SK-N-SH (cell line): ENCODE measurements around the gene GRIN2A. TPM values are rescaled to one million over a fixed set of nuclear protein-coding genes. Genes with fewer than 3 reads are reported as not detected.

Source experiments
- CTCF ChIA-PET: fragments of 300-600, 350-600 bp; formaldehyde crosslinking; extraction: SDS; loops from one replicate; lab custom pipeline; 2021; lab: Yijun Ruan, JAX
- POLR2A ChIA-PET: fragments of 350-600 bp; sonication (Branson Sonifier 250); formaldehyde crosslinking; extraction: SDS; loops from one replicate; lab custom pipeline; 2020; ENCODE audit warnings: antibody characterized with exemption, inconsistent platforms; lab: Yijun Ruan, JAX
- DNase-seq: peaks from one replicate; pipeline ENCODE4 v3.0.0; 2012
- H2AFZ ChIP-seq: fragments of 200-600 bp; sonication (generic); 2 replicates; pipeline ENCODE4 v1.8.1; 2016; ENCODE audit warnings: antibody characterized with exemption, mild to moderate bottlenecking, low read depth
- H3F3A ChIP-seq: fragments of 200-600 bp; sonication (generic); replicated peaks from 2 replicates; pipeline ENCODE3; 2016; ENCODE audit warnings: antibody characterized with exemption, mild to moderate bottlenecking; ENCODE audit not compliant: insufficient read depth
- H3K27ac ChIP-seq, 2 experiments: fragments of 200-500 bp in 1 of 2; fragments of 200-600 bp in 1 of 2; sonication (Bioruptor generic) in 1 of 2; sonication (generic), shearing (Covaris generic) in 1 of 2; 2 replicates each; pipeline versions ENCODE4 v1.5.1 to v1.6.1; 2014 to 2016; ENCODE audit warnings: low read depth in 2 of 2, inconsistent platforms in 1 of 2, low read length in 1 of 2, mild to moderate bottlenecking in 1 of 2, mixed read lengths in 1 of 2
- H3K27me3 ChIP-seq: fragments of 200-600 bp; sonication (generic), shearing (Covaris generic); 2 replicates; pipeline ENCODE4 v1.6.1; 2016; ENCODE audit warnings: mixed run types; ENCODE audit not compliant: insufficient read depth
- H3K36me3 ChIP-seq, 2 experiments: fragments of 200-500 bp in 1 of 2; fragments of 200-600 bp in 1 of 2; sonication (Bioruptor generic) in 1 of 2; sonication (generic) in 1 of 2; replicated peaks in 1 of 2; 2 replicates each; pipeline versions ENCODE3 to v1.5.1; 2014 to 2016; ENCODE audit warnings: low read length in 1 of 2, mild to moderate bottlenecking in 1 of 2; ENCODE audit not compliant: insufficient read depth in 2 of 2, control insufficient read depth in 1 of 2
- H3K4me1 ChIP-seq, 2 experiments: fragments of 200-500 bp in 1 of 2; fragments of 200-600 bp in 1 of 2; sonication (Bioruptor generic) in 1 of 2; sonication (generic), shearing (Covaris generic) in 1 of 2; 2 replicates each; pipeline versions ENCODE4 v1.5.1 to v1.6.1; 2014 to 2016; ENCODE audit warnings: low read depth in 1 of 2, low read length in 1 of 2, mixed run types in 1 of 2; ENCODE audit not compliant: insufficient read depth in 2 of 2, control insufficient read depth in 1 of 2
- H3K4me2 ChIP-seq: fragments of 200-600 bp; sonication (generic), shearing (Covaris generic); 2 replicates; pipeline ENCODE4 v1.6.1; 2017; ENCODE audit warnings: mixed run types
- H3K4me3 ChIP-seq, 2 experiments: fragments of 200-500 bp in 1 of 2; fragments of 200-600 bp in 1 of 2; sonication (Bioruptor generic) in 1 of 2; sonication (generic), shearing (Covaris generic) in 1 of 2; 2 replicates each; pipeline versions ENCODE4 v1.5.1 to v1.8.1; 2014 to 2016; ENCODE audit warnings: low read depth in 2 of 2, inconsistent platforms in 1 of 2, low read length in 1 of 2, mild to moderate bottlenecking in 1 of 2, mixed read lengths in 1 of 2, moderate library complexity in 1 of 2
- H3K79me2 ChIP-seq: fragments of 200-600 bp; sonication (generic); 2 replicates; pipeline ENCODE4 v1.8.1; 2017; ENCODE audit warnings: mild to moderate bottlenecking; ENCODE audit not compliant: insufficient read depth
- H3K9ac ChIP-seq: fragments of 200-600 bp; sonication (generic); 2 replicates; pipeline ENCODE4 v1.6.1; 2017; ENCODE audit warnings: mixed run types
- H3K9me2 ChIP-seq: fragments of 200-600 bp; sonication (generic); 2 replicates; pipeline ENCODE4 v1.6.1; 2017; ENCODE audit warnings: mixed run types
- H3K9me3 ChIP-seq: fragments of 200-600 bp; sonication (generic); 2 replicates; pipeline ENCODE4 v1.6.1; 2017; ENCODE audit warnings: mixed run types, mild to moderate bottlenecking, moderate library complexity
- H4K20me1 ChIP-seq: fragments of 200-600 bp; sonication (generic); 2 replicates; pipeline ENCODE4 v1.6.1; 2017; ENCODE audit warnings: mild to moderate bottlenecking, mixed run types; ENCODE audit not compliant: insufficient read depth
- EP300 ChIP-seq, 2 experiments: IDR thresholded peaks; 2 replicates each; pipeline versions ENCODE4 v1.4.0 to v1.6.1; 2012; ENCODE audit warnings: borderline replicate concordance in 1 of 2, low read depth in 1 of 2, low read length in 1 of 2
- FOXJ3 ChIP-seq: sonication (generic); formaldehyde crosslinking; IDR thresholded peaks from 2 replicates; pipeline ENCODE4 v1.5.1; 2020; ENCODE audit warnings: mild to moderate bottlenecking, missing genetic modification reagents
- FOXM1 ChIP-seq: IDR thresholded peaks from 2 replicates; pipeline ENCODE4 v1.4.0; 2012; ENCODE audit warnings: low read depth, mild to moderate bottlenecking
- GABPA ChIP-seq: IDR thresholded peaks from 2 replicates; pipeline ENCODE4 v1.4.0; 2012; ENCODE audit warnings: low read depth, mild to moderate bottlenecking
- GATA2 ChIP-seq: sonication (generic); formaldehyde crosslinking; IDR thresholded peaks from 2 replicates; pipeline ENCODE4 v1.5.0; 2020; ENCODE audit warnings: mild to moderate bottlenecking, missing genetic modification reagents
- MEF2A ChIP-seq: IDR thresholded peaks from 2 replicates; pipeline ENCODE4 v1.4.0; 2012; ENCODE audit warnings: low read depth, borderline replicate concordance
- NFIC ChIP-seq: IDR thresholded peaks from 2 replicates; pipeline ENCODE4 v1.4.0; 2012; ENCODE audit warnings: borderline replicate concordance
- RAD21 ChIP-seq: IDR thresholded peaks from 2 replicates; pipeline ENCODE4 v1.6.1; 2012; ENCODE audit warnings: mild to moderate bottlenecking, low read length
- RCOR1 ChIP-seq: fragments of 150-350 bp; IDR thresholded peaks from 2 replicates; pipeline ENCODE4 v1.6.1; 2017; ENCODE audit warnings: antibody characterized with exemption, low read length
- RXRA ChIP-seq: IDR thresholded peaks from 2 replicates; pipeline ENCODE4 v1.4.0; 2012; ENCODE audit warnings: low read depth, mild to moderate bottlenecking, borderline replicate concordance
- TAF1 ChIP-seq: IDR thresholded peaks from 2 replicates; pipeline ENCODE4 v1.6.1; 2012; ENCODE audit warnings: low read depth, mild to moderate bottlenecking, low read length, moderate library complexity, borderline replicate concordance
- TEAD4 ChIP-seq: IDR thresholded peaks from 2 replicates; pipeline ENCODE4 v1.4.0; 2012; ENCODE audit warnings: mild to moderate bottlenecking, borderline replicate concordance; ENCODE audit not compliant: insufficient read depth
- USF2 ChIP-seq: fragments of 150-350 bp; IDR thresholded peaks from 2 replicates; pipeline ENCODE4 v1.6.1; 2017; ENCODE audit warnings: antibody characterized with exemption, low read length, low read depth, borderline replicate concordance
- WGBS: methylation state at CpG from one replicate; pipeline ENCODE4 v1.1.6; 2017; ENCODE audit warnings: low lambda C conversion rate; 5-methylcytosine and 5-hydroxymethylcytosine counted together
- polyA plus RNA-seq, 3 experiments: library from polyadenylated mRNA; depleted of rRNA; stranded (reverse); fragments of >200 nt; gene quantifications; 2 replicates each; pipeline ENCODE4 v1.2.3, GENCODE V29; 2012
- TF ChIP-seq, protein P1 (sequence below): IDR thresholded peaks from 2 replicates; pipeline ENCODE4 v1.4.0; 2012; ENCODE audit warnings: low read depth, borderline replicate concordance
- TF ChIP-seq, protein P2 (sequence below): IDR thresholded peaks from 2 replicates; pipeline ENCODE4 v1.4.0; 2012; ENCODE audit warnings: low read depth, borderline replicate concordance
- TF ChIP-seq, protein P3 (sequence below): IDR thresholded peaks from 2 replicates; pipeline ENCODE4 v1.6.1; 2012; ENCODE audit warnings: mild to moderate bottlenecking, low read depth, low read length, moderate library complexity
- TF ChIP-seq, protein P4 (sequence below): fragments of 200-600 bp; sonication (generic); IDR thresholded peaks from 2 replicates; pipeline ENCODE4 v1.6.1; 2017; ENCODE audit warnings: antibody characterized with exemption, mild to moderate bottlenecking, moderate library complexity
- TF ChIP-seq, protein P5 (sequence below): IDR thresholded peaks from 2 replicates; pipeline ENCODE4; 2012

Gene GRIN2A
- polyA plus RNA-seq, 1 of the 3 experiments (the other 2 are of a cell fraction): not detected

DNA sequence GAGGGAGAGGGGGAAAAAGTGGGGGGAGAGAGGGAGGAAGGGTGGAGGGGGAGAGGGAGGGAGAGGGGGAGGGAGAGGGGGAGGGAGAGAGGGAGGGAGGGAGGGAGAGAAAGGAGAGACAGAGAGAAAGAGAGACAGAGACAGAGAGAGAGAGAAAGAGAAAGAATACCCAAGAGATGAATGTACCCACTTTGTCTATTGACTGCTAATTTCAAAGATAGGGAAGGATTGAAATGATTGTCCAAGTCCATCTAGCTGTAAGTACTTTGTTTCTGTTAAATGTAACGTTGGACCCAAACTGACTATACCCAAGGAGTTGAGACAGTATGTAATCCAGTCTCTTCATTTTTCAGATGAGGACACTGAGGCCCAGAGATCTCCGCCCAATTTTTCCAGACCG lies 374.9 kb downstream of the GRIN2A start:
- Histone ChIP-seq H3K4me3 (no peak overlapping the region), H3K4me1 (no peaks in the 10 kb centered on the region), H3K36me3 (no peaks in the 10 kb centered on the region), H3K27ac (no peak overlapping the region), H3K4me2 (no peak overlapping the region), H3K9me2 (no peaks in the 10 kb centered on the region), H3K79me2 (no peaks in the 10 kb centered on the region), H3K9ac (no peak overlapping the region), H3K27me3 (no peaks in the 10 kb centered on the region), H3F3A (no peaks in the 10 kb centered on the region), H4K20me1 (no peaks in the 10 kb centered on the region), H2AFZ (no peak overlapping the region), H3K9me3 (no peaks in the 10 kb centered on the region)
- DNase-seq: no peak
- 47% methylated on average over 3 of the region's 3 CpGs for WGBS
- TF ChIP-seq FOXJ3 (no peak), FOXM1 (no peak), RCOR1 (no peak), RAD21 (no peak), EP300 (IDR thresholded peaks at IDR 0.05; ENCODE audit: borderline replicate concordance in 1 of 2, low read depth in 1 of 2, low read length in 1 of 2) (no peak), TAF1 (no peak), TEAD4 (no peak), MEF2A (no peak)
- TF ChIP-seq, protein P1, sequence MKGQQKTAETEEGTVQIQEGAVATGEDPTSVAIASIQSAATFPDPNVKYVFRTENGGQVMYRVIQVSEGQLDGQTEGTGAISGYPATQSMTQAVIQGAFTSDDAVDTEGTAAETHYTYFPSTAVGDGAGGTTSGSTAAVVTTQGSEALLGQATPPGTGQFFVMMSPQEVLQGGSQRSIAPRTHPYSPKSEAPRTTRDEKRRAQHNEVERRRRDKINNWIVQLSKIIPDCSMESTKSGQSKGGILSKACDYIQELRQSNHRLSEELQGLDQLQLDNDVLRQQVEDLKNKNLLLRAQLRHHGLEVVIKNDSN: no peak
- TF ChIP-seq, protein P2, sequence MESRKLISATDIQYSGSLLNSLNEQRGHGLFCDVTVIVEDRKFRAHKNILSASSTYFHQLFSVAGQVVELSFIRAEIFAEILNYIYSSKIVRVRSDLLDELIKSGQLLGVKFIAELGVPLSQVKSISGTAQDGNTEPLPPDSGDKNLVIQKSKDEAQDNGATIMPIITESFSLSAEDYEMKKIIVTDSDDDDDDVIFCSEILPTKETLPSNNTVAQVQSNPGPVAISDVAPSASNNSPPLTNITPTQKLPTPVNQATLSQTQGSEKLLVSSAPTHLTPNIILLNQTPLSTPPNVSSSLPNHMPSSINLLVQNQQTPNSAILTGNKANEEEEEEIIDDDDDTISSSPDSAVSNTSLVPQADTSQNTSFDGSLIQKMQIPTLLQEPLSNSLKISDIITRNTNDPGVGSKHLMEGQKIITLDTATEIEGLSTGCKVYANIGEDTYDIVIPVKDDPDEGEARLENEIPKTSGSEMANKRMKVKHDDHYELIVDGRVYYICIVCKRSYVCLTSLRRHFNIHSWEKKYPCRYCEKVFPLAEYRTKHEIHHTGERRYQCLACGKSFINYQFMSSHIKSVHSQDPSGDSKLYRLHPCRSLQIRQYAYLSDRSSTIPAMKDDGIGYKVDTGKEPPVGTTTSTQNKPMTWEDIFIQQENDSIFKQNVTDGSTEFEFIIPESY: no peak
- CTCF ChIA-PET: no interaction called here
- POLR2A ChIA-PET: no interaction called here

- Histone ChIP-seq H3K4me3 (no peak overlapping the region), H3K27ac (no peak overlapping the region), H2AFZ (no peak overlapping the region), H3K9me3 (no peaks in the 10 kb centered on the region), H3K4me2 (no peak overlapping the region), H3K9ac (no peak overlapping the region), H3K4me1 (no peaks in the 10 kb centered on the region), H3K27me3 (no peaks in the 10 kb centered on the region), H3K36me3 (no peaks in the 10 kb centered on the region), H3F3A (no peaks in the 10 kb centered on the region), H4K20me1 (no peaks in the 10 kb centered on the region), H3K9me2 (no peaks in the 10 kb centered on the region), H3K79me2 (no peaks in the 10 kb centered on the region)
- ChIA-PET POLR2A (no interaction called here), CTCF (no interaction called here)
- DNase-seq: no peak
- WGBS: 17% methylated on average over 2 of the region's 2 CpGs
- TF ChIP-seq, protein P3, sequence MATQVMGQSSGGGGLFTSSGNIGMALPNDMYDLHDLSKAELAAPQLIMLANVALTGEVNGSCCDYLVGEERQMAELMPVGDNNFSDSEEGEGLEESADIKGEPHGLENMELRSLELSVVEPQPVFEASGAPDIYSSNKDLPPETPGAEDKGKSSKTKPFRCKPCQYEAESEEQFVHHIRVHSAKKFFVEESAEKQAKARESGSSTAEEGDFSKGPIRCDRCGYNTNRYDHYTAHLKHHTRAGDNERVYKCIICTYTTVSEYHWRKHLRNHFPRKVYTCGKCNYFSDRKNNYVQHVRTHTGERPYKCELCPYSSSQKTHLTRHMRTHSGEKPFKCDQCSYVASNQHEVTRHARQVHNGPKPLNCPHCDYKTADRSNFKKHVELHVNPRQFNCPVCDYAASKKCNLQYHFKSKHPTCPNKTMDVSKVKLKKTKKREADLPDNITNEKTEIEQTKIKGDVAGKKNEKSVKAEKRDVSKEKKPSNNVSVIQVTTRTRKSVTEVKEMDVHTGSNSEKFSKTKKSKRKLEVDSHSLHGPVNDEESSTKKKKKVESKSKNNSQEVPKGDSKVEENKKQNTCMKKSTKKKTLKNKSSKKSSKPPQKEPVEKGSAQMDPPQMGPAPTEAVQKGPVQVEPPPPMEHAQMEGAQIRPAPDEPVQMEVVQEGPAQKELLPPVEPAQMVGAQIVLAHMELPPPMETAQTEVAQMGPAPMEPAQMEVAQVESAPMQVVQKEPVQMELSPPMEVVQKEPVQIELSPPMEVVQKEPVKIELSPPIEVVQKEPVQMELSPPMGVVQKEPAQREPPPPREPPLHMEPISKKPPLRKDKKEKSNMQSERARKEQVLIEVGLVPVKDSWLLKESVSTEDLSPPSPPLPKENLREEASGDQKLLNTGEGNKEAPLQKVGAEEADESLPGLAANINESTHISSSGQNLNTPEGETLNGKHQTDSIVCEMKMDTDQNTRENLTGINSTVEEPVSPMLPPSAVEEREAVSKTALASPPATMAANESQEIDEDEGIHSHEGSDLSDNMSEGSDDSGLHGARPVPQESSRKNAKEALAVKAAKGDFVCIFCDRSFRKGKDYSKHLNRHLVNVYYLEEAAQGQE: no peak
- TF ChIP-seq GATA2 (CRISPR knock-in tag) (no peak), RXRA (no peak), FOXJ3 (no peak), RAD21 (no peak), GABPA (no peak), FOXM1 (no peak), NFIC (no peak), USF2 (no peak), TAF1 (no peak)
- TF ChIP-seq, protein P4, sequence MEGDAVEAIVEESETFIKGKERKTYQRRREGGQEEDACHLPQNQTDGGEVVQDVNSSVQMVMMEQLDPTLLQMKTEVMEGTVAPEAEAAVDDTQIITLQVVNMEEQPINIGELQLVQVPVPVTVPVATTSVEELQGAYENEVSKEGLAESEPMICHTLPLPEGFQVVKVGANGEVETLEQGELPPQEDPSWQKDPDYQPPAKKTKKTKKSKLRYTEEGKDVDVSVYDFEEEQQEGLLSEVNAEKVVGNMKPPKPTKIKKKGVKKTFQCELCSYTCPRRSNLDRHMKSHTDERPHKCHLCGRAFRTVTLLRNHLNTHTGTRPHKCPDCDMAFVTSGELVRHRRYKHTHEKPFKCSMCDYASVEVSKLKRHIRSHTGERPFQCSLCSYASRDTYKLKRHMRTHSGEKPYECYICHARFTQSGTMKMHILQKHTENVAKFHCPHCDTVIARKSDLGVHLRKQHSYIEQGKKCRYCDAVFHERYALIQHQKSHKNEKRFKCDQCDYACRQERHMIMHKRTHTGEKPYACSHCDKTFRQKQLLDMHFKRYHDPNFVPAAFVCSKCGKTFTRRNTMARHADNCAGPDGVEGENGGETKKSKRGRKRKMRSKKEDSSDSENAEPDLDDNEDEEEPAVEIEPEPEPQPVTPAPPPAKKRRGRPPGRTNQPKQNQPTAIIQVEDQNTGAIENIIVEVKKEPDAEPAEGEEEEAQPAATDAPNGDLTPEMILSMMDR: no peak
- TF ChIP-seq, protein P5, sequence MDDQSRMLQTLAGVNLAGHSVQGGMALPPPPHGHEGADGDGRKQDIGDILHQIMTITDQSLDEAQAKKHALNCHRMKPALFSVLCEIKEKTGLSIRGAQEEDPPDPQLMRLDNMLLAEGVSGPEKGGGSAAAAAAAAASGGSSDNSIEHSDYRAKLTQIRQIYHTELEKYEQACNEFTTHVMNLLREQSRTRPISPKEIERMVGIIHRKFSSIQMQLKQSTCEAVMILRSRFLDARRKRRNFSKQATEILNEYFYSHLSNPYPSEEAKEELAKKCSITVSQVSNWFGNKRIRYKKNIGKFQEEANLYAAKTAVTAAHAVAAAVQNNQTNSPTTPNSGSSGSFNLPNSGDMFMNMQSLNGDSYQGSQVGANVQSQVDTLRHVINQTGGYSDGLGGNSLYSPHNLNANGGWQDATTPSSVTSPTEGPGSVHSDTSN: no peak
These were observed 377.1 kb downstream of the GRIN2A start for GRCh38 chr16:9805109-9805508.
